ENCODE data around the gene KDELR3. TPM values are rescaled to one million over a fixed set of nuclear protein-coding genes. Genes with fewer than 3 reads are reported as not detected.
A peak's percentile ranks its signal among the peaks of the same experiment; 100 is the strongest.

KDELR3 gene
- total and polyA plus RNA-seq, 12 donors = 3.7 to 18.0 (median 8.7) TPM

DNA sequence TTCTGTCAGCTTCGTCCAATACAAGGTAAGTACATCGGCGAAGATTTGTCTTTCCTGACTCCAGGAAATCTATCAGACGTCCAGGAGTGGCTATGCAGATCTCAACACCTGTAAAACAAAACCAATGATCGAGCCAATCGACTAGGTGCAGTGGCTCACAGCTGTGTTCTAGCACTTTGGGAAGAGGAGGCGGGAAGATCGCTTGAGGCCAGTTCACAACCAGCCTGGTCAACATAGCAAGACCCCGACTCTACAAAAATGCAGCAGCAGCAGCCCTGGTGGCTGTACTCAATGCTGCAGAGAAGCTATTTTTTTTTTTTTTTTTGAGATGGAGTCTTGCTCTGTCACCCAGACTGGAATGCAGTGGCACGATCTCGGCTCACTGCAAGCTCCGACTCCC, 27.0 kb downstream of the KDELR3 start:
- 85 to 93% (median 89%) methylated on average over 12 of the region's 12 CpGs for WGBS, 4 donors
- TF ChIP-seq POLR2A (IDR thresholded peaks at IDR 0.05) = no peak
- TF ChIP-seq, protein P1, sequence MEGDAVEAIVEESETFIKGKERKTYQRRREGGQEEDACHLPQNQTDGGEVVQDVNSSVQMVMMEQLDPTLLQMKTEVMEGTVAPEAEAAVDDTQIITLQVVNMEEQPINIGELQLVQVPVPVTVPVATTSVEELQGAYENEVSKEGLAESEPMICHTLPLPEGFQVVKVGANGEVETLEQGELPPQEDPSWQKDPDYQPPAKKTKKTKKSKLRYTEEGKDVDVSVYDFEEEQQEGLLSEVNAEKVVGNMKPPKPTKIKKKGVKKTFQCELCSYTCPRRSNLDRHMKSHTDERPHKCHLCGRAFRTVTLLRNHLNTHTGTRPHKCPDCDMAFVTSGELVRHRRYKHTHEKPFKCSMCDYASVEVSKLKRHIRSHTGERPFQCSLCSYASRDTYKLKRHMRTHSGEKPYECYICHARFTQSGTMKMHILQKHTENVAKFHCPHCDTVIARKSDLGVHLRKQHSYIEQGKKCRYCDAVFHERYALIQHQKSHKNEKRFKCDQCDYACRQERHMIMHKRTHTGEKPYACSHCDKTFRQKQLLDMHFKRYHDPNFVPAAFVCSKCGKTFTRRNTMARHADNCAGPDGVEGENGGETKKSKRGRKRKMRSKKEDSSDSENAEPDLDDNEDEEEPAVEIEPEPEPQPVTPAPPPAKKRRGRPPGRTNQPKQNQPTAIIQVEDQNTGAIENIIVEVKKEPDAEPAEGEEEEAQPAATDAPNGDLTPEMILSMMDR (IDR thresholded peaks at IDR 0.05) = no peak
- peak in 1 of 7 donors; percentile 49 for DNase-seq
- intact Hi-C loops (cut with DNase I) = no loop called here
- no peak overlapping the region for H3K4me3 ChIP-seq
- H3K27me3 ChIP-seq = no peaks in the 10 kb centered on the region
- H3K27ac ChIP-seq = no peak overlapping the region
- peaks cover 0 to 25% of the 10 kb centered on the region in 2 donors for H3K4me1 ChIP-seq (replicated peaks in 1 of 2)
- H3K36me3 ChIP-seq (replicated peaks in 1 of 2) = peaks cover 0 to 99% of the 10 kb centered on the region in 2 donors
- no peaks in the 10 kb centered on the region for H3K9me3 ChIP-seq (replicated peaks in 1 of 3)

DNA sequence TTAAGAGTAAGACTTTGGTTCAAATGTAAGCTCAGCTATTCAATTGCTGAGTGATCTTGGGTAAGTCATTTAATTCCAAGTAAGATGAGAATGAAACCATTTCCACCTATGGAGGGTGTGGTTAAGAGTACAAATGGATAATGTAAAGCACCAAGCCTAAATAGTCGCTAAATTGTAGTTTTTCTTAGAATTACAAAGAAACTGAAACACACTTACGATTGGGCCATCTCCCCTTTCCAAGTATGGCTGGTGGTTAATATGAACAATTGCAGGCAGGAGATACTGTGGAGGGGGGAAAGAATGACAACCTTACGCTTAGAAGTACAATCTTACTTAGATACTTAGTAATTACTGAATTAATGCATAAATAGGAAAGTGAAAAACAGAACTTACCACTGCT, 30.0 kb downstream of the KDELR3 start:
- peaks cover 9 to 32% of the 10 kb centered on the region in 2 donors for H3K4me1 ChIP-seq (replicated peaks in 1 of 2)
- H3K36me3 ChIP-seq (replicated peaks in 1 of 2) = peaks cover 0 to 93% of the 10 kb centered on the region in 2 donors

DNA sequence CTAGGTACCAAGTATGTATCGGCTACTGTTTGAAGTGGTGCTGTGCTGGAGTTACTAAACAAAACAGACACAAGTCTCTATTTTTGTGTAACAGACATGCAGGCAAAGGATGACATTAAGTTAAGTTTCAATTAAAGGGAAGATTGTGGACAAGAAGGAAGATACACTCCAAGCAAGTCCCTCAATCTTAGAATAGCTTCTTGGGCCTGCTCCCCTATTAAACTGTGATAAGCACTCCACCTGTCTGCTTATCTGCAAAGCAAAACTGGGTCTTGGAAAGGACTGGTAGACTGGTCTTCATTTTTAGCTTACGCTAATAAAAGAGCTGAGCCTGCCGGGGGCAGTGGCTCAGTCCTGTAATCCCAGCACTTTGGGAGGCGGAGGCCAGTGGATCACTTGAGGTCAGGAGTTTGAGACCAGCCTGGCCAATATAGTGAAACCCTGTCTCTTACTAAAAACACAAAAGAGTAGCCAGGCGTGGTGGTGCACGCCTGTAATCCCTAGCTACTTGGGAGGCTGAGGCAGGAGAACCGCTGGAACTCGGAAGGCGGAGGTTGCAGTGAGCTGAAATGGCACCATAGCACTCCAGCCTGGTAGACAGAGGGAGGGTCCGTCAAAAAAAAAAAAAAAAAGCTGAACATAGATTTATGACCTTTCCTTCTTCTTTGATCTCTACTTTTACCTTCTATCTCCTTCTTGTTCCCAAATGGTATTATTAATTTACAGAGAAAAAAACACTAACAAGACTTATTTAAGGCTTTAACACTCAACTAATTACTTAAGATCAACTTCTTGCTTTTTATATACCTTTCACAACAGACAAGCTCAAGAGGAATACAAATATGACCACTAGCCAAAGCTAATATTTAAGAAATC, 34.1 kb downstream of the KDELR3 start:
- intact Hi-C loops (cut with DNase I) = no loop called here
- H3K27me3 ChIP-seq = no peaks in the 10 kb centered on the region
- no peak for DNase-seq
- WGBS, 4 donors = 77 to 82% (median 80%) methylated on average over 10 of the region's 10 CpGs
- H3K9me3 ChIP-seq (replicated peaks in 1 of 3) = no peaks in the 10 kb centered on the region
- peaks cover 19 to 45% of the 10 kb centered on the region in 2 donors for H3K4me1 ChIP-seq (replicated peaks in 1 of 2)
- peaks cover 0 to 56% of the 10 kb centered on the region in 2 donors for H3K36me3 ChIP-seq (replicated peaks in 1 of 2)
- H3K27ac ChIP-seq = no peak overlapping the region
- peak overlapping the region in 2 of 4 donors; percentile 11 to 72 for H3K4me3 ChIP-seq
- no peak for TF ChIP-seq POLR2A (IDR thresholded peaks at IDR 0.05)
- TF ChIP-seq, protein P1 (IDR thresholded peaks at IDR 0.05) = no peak

More for the DNA sequence above, 30.0 kb downstream of the KDELR3 start:
- intact Hi-C loops (cut with DNase I) = no loop called here
- no peak for DNase-seq
- H3K27me3 ChIP-seq = no peaks in the 10 kb centered on the region
- TF ChIP-seq, protein P1 (IDR thresholded peaks at IDR 0.05) = no peak
- no peak for TF ChIP-seq POLR2A (IDR thresholded peaks at IDR 0.05)
- no peak overlapping the region for H3K27ac ChIP-seq
- H3K9me3 ChIP-seq (replicated peaks in 1 of 3) = no peaks in the 10 kb centered on the region
- WGBS, 4 donors = 84 to 90% (median 88%) methylated on average over 3 of the region's 3 CpGs
- no peak overlapping the region for H3K4me3 ChIP-seq

DNA sequence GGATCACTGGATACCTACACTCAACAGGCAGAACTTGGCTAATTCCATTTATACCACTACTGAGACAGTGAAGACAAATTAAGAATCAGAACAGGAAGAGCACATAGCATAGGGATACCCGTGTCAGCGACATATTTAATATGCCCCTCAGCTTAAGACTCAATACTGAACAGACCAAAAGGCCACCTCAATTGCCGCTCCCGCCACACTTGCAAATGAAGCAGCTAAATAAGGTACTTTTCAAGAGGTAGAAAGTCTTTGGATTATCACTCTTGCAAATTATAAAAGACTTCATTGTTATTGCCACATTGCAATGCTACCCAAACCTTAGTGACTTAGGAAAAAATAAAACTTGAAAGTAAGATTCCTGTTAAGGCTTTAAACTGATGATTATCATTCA, 35.1 kb downstream of the KDELR3 start:
- Histone ChIP-seq H3K4me1 (replicated peaks in 1 of 2) (peaks cover 19 to 46% of the 10 kb centered on the region in 2 donors), H3K27ac (peak overlapping the region in 1 of 5 donors; percentile 6), H3K27me3 (no peaks in the 10 kb centered on the region), H3K9me3 (replicated peaks in 1 of 3) (no peaks in the 10 kb centered on the region), H3K36me3 (replicated peaks in 1 of 2) (peaks cover 0 to 47% of the 10 kb centered on the region in 2 donors), H3K4me3 (peak overlapping the region in 2 of 4 donors; percentile 11 to 72)
- WGBS, 4 donors = 13 to 27% (median 26%) methylated on average over 4 of the region's 4 CpGs
- DNase-seq = no peak
- intact Hi-C loops (cut with DNase I) = no loop called here
- TF ChIP-seq, protein P1 (IDR thresholded peaks at IDR 0.05) = no peak
- no peak for TF ChIP-seq POLR2A (IDR thresholded peaks at IDR 0.05)
